DND-41 (cell line): Measurements from ENCODE around the gene OR8B3.
A peak's percentile ranks its signal among the peaks of the same experiment; 100 is the strongest.
"Not testable (repeated sequence)": the region's sequence is repeated elsewhere in the genome, so short reads cannot be mapped to it uniquely, and the experiment has no call there.

Experiments
- ATAC-seq: fragments of 200-7000 bp; cut with Tn5 transposase; 3 replicates; pipeline ENCODE4 v1.9.1; 2021; ENCODE audit warnings: low read depth; ENCODE audit not compliant: insufficient read depth
- DNase-seq: peaks from one replicate; pipeline ENCODE4 v3.0.0-alpha.2; 2020
- H2AFZ ChIP-seq: 2 replicates; pipeline ENCODE4 v1.6.0; 2012; ENCODE audit warnings: low read depth, low read length
- H3K27ac ChIP-seq: 2 replicates; pipeline ENCODE4 v1.5.1; 2012; ENCODE audit warnings: low read length, inconsistent platforms
- H3K27me3 ChIP-seq: fragments of 200-600 bp; sonication (generic); 2 replicates; pipeline ENCODE4 v1.6.0; 2012; ENCODE audit warnings: low read length, mild to moderate bottlenecking, inconsistent platforms; ENCODE audit not compliant: insufficient read depth, poor library complexity
- H3K36me3 ChIP-seq: 2 replicates; pipeline ENCODE4 v1.5.1; 2012; ENCODE audit warnings: low read length, inconsistent platforms; ENCODE audit not compliant: insufficient read depth
- H3K4me1 ChIP-seq: 2 replicates; pipeline ENCODE4 v1.5.1; 2012; ENCODE audit warnings: mild to moderate bottlenecking, low read length; ENCODE audit not compliant: insufficient read depth
- H3K4me2 ChIP-seq: 2 replicates; pipeline ENCODE4 v1.6.0; 2012; ENCODE audit warnings: mild to moderate bottlenecking, moderate library complexity, low read length, inconsistent platforms; ENCODE audit not compliant: insufficient read depth
- H3K4me3 ChIP-seq, 2 experiments: fragments of 200-600 bp in 1 of 2; shearing (Covaris generic) in 1 of 2; 2 replicates each; pipeline ENCODE4 v1.5.1; 2012 to 2016; ENCODE audit warnings: inconsistent platforms in 2 of 2, low read length in 2 of 2, mild to moderate bottlenecking in 2 of 2, low read depth in 1 of 2, moderate library complexity in 1 of 2
- H3K79me2 ChIP-seq: 2 replicates; pipeline ENCODE4 v1.6.0; 2012; ENCODE audit warnings: low read length, inconsistent platforms; ENCODE audit not compliant: insufficient read depth
- H3K9ac ChIP-seq: 2 replicates; pipeline ENCODE4 v1.6.0; 2012; ENCODE audit warnings: low read depth, mild to moderate bottlenecking, inconsistent platforms, low read length, moderate library complexity
- H3K9me3 ChIP-seq: 2 replicates; pipeline ENCODE4 v1.5.1; 2012; ENCODE audit warnings: low read length, moderate library complexity, mild to moderate bottlenecking, inconsistent platforms; ENCODE audit not compliant: insufficient read depth, severe bottlenecking
- H4K20me1 ChIP-seq: 2 replicates; pipeline ENCODE4 v1.6.0; 2012; ENCODE audit warnings: low read length; ENCODE audit not compliant: insufficient read depth
- CTCF ChIP-seq: IDR thresholded peaks from 2 replicates; pipeline ENCODE4 v1.5.1; 2012; ENCODE audit warnings: borderline replicate concordance, low read length, moderate library complexity, mild to moderate bottlenecking; ENCODE audit not compliant: poor library complexity, severe bottlenecking; ENCODE audit errors: extremely low read depth
- EZH2 ChIP-seq: IDR thresholded peaks from 3 replicates; pipeline ENCODE4 v1.6.1; 2012; ENCODE audit warnings: borderline replicate concordance, low read depth, mild to moderate bottlenecking, moderate library complexity, low read length, inconsistent platforms; ENCODE audit not compliant: severe bottlenecking

The OR8B3 gene

GRCh38 chr11:124402326-124402922, 3.6 kb upstream of the OR8B3 start:
- Histone ChIP-seq H3K9me3 (no peaks in the 10 kb centered on the region), H3K36me3 (no peaks in the 10 kb centered on the region), H3K27ac (no peak overlapping the region), H4K20me1 (no peaks in the 10 kb centered on the region), H3K27me3 (peaks cover 3% of the 10 kb centered on the region), H3K4me3 (no peak overlapping the region), H3K79me2 (no peaks in the 10 kb centered on the region), H3K4me2 (no peak overlapping the region), H3K9ac (no peak overlapping the region), H3K4me1 (no peaks in the 10 kb centered on the region), H2AFZ (no peak overlapping the region)
- DNase-seq = peak; percentile 55
- TF ChIP-seq CTCF (peak; percentile 78), EZH2 (no peak)
- peak; percentile 78 for ATAC-seq

DNA sequence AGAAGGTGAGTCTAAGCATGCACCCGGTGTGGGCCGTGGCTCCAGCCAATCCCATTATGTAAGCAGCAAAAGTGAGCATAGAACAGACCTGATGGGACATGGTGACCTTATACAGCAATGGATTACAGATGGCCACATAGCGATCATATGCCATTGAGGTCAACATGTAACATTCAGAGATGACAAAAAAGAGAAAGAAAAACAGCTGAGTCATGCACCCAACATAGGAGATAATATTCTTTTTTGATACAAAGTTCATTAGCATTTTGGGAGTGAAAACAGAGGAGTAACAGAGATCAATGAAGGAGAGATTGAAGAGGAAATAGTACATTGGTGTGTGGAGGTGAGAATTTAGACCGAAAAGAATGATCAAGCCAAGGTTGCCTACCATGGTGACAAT, 2.0 kb downstream of the OR8B3 start:
- DNase-seq, ATAC-seq: not testable (repeated sequence)

GRCh38 chr11:124394408-124394807, 4.4 kb downstream of the OR8B3 start:
- no peaks in the 10 kb centered on the region for H4K20me1 ChIP-seq
- H3K9ac ChIP-seq = no peak overlapping the region
- H3K4me3 ChIP-seq = no peak overlapping the region
- no peaks in the 10 kb centered on the region for H3K36me3 ChIP-seq
- no peak overlapping the region for H3K4me2 ChIP-seq
- H3K79me2 ChIP-seq = no peaks in the 10 kb centered on the region
- DNase-seq (no peak), ATAC-seq (no peak)
- TF ChIP-seq EZH2 (no peak), CTCF (no peak)
- H3K9me3 ChIP-seq = no peaks in the 10 kb centered on the region
- H2AFZ ChIP-seq = no peak overlapping the region
- no peak overlapping the region for H3K27ac ChIP-seq
- H3K27me3 ChIP-seq = no peaks in the 10 kb centered on the region
- no peaks in the 10 kb centered on the region for H3K4me1 ChIP-seq

More for the DNA sequence above, 2.0 kb downstream of the OR8B3 start:
- H2AFZ ChIP-seq, H3K9me3 ChIP-seq, H3K4me3 ChIP-seq, H3K9ac ChIP-seq, H3K27ac ChIP-seq, H3K79me2 ChIP-seq, H3K27me3 ChIP-seq, H3K4me1 ChIP-seq, H3K4me2 ChIP-seq, H3K36me3 ChIP-seq, H4K20me1 ChIP-seq: not testable (repeated sequence)

GRCh38 chr11:124384399-124384798, 14.4 kb downstream of the OR8B3 start, which contains the start of gene OR8B2:
Gene OR8B2, minus strand, starts transcription at chr11:124384499. Its CDS starts 1,156 bp downstream, at chr11:124383343.
- no peak for TF ChIP-seq EZH2
- no peak for TF ChIP-seq CTCF
- Histone ChIP-seq H2AFZ (no peak within 1 kb of the TSS), H3K4me3 (no peak within 1 kb of the TSS), H3K9ac (no peak within 1 kb of the TSS), H3K79me2 (no peaks in the 10 kb centered on the region), H4K20me1 (no peaks in the 10 kb centered on the region), H3K9me3 (no peaks in the 10 kb centered on the region), H3K36me3 (no peaks in the 10 kb centered on the region), H3K4me2 (no peak within 1 kb of the TSS), H3K27me3 (no peaks in the 10 kb centered on the region), H3K4me1 (no peaks in the 10 kb centered on the region), H3K27ac (no peak within 1 kb of the TSS)
- no peak for ATAC-seq
- DNase-seq = no peak

DNA sequence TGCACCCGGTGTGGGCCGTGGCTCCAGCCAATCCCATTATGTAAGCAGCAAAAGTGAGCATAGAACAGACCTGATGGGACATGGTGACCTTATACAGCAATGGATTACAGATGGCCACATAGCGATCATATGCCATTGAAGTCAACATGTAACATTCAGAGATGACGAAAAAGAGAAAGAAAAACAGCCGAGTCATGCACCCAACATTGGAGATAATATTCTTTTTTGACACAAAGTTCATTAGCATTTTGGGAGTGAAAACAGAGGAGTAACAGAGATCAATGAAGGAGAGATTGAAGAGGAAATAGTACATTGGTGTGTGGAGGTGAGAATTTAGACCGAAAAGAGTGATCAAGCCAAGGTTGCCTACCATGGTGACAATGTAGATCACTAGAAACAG, 16.0 kb downstream of the OR8B3 start:
- H3K4me2 ChIP-seq, H3K79me2 ChIP-seq, H2AFZ ChIP-seq, H3K36me3 ChIP-seq, H3K27me3 ChIP-seq, H3K4me3 ChIP-seq, DNase-seq, H4K20me1 ChIP-seq, H3K9ac ChIP-seq, H3K27ac ChIP-seq, ATAC-seq, H3K4me1 ChIP-seq, H3K9me3 ChIP-seq: not testable (repeated sequence)
